ENCODE data around the gene SYTL3. TPM values are rescaled to one million over a fixed set of nuclear protein-coding genes. Genes with fewer than 3 reads are reported as not detected.
A peak's percentile ranks its signal among the peaks of the same experiment; 100 is the strongest.

The SYTL3 gene
- total and polyA plus RNA-seq, 2 experiments from 2014 or later: 0.07 TPM; not detected in 1

DNA sequence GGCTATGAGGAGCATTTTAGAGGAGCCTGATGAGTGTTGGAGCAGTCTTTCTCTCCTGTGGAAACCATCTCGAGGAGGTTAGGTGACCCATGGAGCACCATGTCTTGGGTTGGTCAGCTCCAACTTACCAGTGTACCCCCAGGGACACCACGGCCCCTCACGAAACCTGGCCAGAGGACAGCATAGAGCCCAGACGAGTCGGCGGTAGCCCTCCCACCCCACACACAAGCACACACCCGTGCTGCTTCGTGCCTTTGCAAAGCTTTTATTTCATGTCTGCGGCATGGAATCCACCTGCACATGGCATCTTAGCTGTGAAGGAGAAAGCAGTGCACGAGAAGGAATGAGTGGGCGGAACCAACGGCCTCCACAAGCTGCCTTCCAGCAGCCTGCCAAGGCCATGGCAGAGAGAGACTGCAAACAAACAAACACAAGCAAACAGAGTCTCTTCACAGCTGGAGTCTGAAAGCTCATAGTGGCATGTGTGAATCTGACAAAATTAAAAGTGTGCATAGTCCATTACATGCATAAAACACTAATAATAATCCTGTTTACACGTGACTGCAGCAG is 115.7 kb downstream of the SYTL3 start:
- H3K27ac Mint-ChIP-seq: no peak overlapping the region
- H3K36me3 Mint-ChIP-seq (ENCODE audit: low read depth): peaks cover 63% of the 10 kb centered on the region
- Histone ChIP-seq H3K79me2 (replicated peaks; ENCODE audit: insufficient read depth) (no peaks in the 10 kb centered on the region), H3F3A (replicated peaks; ENCODE audit: low read depth) (peaks cover 59% of the 10 kb centered on the region), H3K27ac (ENCODE audit: low read depth) (0 out of 2 replicates have a peak overlapping the region, but pooled peaks have one; percentile 26), H3K9me2 (ENCODE audit: insufficient read depth) (no peaks in the 10 kb centered on the region), H2AFZ (no peak overlapping the region), H4K20me1 (replicated peaks; ENCODE audit: insufficient read depth) (peaks cover 12% of the 10 kb centered on the region), H3K4me3 (no peak overlapping the region), H3K4me2 (no peak overlapping the region), H3K27me3 (ENCODE audit: insufficient read depth) (no peaks in the 10 kb centered on the region), H3K36me3 (ENCODE audit: insufficient read depth) (peaks cover 47% of the 10 kb centered on the region), H3K4me1 (ENCODE audit: insufficient read depth) (no peaks in the 10 kb centered on the region)
- peaks cover 2% of the 10 kb centered on the region; the same call in 2 of the 3 replicates for H3K9me3 Mint-ChIP-seq
- peaks cover 34% of the 10 kb centered on the region for H3K27me3 Mint-ChIP-seq (ENCODE audit: insufficient read depth, low read depth, poor library complexity)
- H3K4me1 Mint-ChIP-seq: peaks cover 18% of the 10 kb centered on the region
- no peak overlapping the region for H3K4me3 Mint-ChIP-seq
- DNase-seq (ENCODE audit: low spot score) (no peak), ATAC-seq (no peak)
- TF ChIP-seq NANOG (IDR thresholded peaks at IDR 0.05; ENCODE audit: borderline replicate concordance) (no peak), JUNB (IDR thresholded peaks at IDR 0.05; ENCODE audit: unreplicated experiment) (no peak), ZNF331 (CRISPR knock-in tag; IDR thresholded peaks at IDR 0.05; ENCODE audit: low read depth) (no peak), ZNF114 (CRISPR knock-in tag; IDR thresholded peaks at IDR 0.05) (no peak), CREB1 (CRISPR knock-in tag; IDR thresholded peaks at IDR 0.05; ENCODE audit: low read depth) (no peak), STAT1 (IDR thresholded peaks at IDR 0.05; ENCODE audit: unreplicated experiment) (no peak), POLR2AphosphoS5 (IDR thresholded peaks at IDR 0.05; ENCODE audit: low read depth) (no peak)
- TF ChIP-seq, protein P1, sequence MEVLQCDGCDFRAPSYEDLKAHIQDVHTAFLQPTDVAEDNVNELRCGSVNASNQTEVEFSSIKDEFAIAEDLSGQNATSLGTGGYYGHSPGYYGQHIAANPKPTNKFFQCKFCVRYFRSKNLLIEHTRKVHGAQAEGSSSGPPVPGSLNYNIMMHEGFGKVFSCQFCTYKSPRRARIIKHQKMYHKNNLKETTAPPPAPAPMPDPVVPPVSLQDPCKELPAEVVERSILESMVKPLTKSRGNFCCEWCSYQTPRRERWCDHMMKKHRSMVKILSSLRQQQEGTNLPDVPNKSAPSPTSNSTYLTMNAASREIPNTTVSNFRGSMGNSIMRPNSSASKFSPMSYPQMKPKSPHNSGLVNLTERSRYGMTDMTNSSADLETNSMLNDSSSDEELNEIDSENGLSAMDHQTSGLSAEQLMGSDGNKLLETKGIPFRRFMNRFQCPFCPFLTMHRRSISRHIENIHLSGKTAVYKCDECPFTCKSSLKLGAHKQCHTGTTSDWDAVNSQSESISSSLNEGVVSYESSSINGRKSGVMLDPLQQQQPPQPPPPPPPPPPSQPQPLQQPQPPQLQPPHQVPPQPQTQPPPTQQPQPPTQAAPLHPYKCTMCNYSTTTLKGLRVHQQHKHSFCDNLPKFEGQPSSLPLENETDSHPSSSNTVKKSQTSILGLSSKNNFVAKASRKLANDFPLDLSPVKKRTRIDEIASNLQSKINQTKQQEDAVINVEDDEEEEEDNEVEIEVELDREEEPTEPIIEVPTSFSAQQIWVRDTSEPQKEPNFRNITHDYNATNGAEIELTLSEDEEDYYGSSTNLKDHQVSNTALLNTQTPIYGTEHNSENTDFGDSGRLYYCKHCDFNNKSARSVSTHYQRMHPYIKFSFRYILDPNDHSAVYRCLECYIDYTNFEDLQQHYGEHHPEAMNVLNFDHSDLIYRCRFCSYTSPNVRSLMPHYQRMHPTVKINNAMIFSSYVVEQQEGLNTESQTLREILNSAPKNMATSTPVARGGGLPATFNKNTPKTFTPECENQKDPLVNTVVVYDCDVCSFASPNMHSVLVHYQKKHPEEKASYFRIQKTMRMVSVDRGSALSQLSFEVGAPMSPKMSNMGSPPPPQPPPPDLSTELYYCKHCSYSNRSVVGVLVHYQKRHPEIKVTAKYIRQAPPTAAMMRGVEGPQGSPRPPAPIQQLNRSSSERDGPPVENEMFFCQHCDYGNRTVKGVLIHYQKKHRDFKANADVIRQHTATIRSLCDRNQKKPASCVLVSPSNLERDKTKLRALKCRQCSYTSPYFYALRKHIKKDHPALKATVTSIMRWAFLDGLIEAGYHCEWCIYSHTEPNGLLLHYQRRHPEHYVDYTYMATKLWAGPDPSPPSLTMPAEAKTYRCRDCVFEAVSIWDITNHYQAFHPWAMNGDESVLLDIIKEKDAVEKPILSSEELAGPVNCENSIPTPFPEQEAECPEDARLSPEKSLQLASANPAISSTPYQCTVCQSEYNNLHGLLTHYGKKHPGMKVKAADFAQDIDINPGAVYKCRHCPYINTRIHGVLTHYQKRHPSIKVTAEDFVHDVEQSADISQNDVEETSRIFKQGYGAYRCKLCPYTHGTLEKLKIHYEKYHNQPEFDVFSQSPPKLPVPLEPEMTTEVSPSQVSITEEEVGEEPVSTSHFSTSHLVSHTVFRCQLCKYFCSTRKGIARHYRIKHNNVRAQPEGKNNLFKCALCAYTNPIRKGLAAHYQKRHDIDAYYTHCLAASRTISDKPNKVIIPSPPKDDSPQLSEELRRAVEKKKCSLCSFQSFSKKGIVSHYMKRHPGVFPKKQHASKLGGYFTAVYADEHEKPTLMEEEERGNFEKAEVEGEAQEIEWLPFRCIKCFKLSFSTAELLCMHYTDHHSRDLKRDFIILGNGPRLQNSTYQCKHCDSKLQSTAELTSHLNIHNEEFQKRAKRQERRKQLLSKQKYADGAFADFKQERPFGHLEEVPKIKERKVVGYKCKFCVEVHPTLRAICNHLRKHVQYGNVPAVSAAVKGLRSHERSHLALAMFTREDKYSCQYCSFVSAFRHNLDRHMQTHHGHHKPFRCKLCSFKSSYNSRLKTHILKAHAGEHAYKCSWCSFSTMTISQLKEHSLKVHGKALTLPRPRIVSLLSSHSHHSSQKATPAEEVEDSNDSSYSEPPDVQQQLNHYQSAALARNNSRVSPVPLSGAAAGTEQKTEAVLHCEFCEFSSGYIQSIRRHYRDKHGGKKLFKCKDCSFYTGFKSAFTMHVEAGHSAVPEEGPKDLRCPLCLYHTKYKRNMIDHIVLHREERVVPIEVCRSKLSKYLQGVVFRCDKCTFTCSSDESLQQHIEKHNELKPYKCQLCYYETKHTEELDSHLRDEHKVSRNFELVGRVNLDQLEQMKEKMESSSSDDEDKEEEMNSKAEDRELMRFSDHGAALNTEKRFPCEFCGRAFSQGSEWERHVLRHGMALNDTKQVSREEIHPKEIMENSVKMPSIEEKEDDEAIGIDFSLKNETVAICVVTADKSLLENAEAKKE (CRISPR knock-in tag; IDR thresholded peaks at IDR 0.05): no peak
- TF ChIP-seq, protein P2, sequence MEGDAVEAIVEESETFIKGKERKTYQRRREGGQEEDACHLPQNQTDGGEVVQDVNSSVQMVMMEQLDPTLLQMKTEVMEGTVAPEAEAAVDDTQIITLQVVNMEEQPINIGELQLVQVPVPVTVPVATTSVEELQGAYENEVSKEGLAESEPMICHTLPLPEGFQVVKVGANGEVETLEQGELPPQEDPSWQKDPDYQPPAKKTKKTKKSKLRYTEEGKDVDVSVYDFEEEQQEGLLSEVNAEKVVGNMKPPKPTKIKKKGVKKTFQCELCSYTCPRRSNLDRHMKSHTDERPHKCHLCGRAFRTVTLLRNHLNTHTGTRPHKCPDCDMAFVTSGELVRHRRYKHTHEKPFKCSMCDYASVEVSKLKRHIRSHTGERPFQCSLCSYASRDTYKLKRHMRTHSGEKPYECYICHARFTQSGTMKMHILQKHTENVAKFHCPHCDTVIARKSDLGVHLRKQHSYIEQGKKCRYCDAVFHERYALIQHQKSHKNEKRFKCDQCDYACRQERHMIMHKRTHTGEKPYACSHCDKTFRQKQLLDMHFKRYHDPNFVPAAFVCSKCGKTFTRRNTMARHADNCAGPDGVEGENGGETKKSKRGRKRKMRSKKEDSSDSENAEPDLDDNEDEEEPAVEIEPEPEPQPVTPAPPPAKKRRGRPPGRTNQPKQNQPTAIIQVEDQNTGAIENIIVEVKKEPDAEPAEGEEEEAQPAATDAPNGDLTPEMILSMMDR (conservative IDR thresholded peaks at IDR 0.05; ENCODE audit: low read depth in 2 of 2): no peak
- TF ChIP-seq, protein P3, sequence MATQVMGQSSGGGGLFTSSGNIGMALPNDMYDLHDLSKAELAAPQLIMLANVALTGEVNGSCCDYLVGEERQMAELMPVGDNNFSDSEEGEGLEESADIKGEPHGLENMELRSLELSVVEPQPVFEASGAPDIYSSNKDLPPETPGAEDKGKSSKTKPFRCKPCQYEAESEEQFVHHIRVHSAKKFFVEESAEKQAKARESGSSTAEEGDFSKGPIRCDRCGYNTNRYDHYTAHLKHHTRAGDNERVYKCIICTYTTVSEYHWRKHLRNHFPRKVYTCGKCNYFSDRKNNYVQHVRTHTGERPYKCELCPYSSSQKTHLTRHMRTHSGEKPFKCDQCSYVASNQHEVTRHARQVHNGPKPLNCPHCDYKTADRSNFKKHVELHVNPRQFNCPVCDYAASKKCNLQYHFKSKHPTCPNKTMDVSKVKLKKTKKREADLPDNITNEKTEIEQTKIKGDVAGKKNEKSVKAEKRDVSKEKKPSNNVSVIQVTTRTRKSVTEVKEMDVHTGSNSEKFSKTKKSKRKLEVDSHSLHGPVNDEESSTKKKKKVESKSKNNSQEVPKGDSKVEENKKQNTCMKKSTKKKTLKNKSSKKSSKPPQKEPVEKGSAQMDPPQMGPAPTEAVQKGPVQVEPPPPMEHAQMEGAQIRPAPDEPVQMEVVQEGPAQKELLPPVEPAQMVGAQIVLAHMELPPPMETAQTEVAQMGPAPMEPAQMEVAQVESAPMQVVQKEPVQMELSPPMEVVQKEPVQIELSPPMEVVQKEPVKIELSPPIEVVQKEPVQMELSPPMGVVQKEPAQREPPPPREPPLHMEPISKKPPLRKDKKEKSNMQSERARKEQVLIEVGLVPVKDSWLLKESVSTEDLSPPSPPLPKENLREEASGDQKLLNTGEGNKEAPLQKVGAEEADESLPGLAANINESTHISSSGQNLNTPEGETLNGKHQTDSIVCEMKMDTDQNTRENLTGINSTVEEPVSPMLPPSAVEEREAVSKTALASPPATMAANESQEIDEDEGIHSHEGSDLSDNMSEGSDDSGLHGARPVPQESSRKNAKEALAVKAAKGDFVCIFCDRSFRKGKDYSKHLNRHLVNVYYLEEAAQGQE (IDR thresholded peaks at IDR 0.05; ENCODE audit: unreplicated experiment): no peak
- TF ChIP-seq, protein P4, sequence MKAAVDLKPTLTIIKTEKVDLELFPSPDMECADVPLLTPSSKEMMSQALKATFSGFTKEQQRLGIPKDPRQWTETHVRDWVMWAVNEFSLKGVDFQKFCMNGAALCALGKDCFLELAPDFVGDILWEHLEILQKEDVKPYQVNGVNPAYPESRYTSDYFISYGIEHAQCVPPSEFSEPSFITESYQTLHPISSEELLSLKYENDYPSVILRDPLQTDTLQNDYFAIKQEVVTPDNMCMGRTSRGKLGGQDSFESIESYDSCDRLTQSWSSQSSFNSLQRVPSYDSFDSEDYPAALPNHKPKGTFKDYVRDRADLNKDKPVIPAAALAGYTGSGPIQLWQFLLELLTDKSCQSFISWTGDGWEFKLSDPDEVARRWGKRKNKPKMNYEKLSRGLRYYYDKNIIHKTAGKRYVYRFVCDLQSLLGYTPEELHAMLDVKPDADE (IDR thresholded peaks at IDR 0.05): no peak
